ENCODE data around the gene MAP2K3.

- TF ChIP-seq POLR2A (IDR thresholded peaks at IDR 0.05): peak in 1 of 4 donors; percentile 5
- TF ChIP-seq CTCF (IDR thresholded peaks at IDR 0.05): no peak
- peak; percentile 10 to 31 for TF ChIP-seq POLR2AphosphoS5 (IDR thresholded peaks at IDR 0.05)
These were observed 904 bp downstream of the MAP2K3 start for GRCh38 chr17:21285164-21286065.
